ENCODE measurements around the gene IMPACT.

IMPACT gene, protein sequence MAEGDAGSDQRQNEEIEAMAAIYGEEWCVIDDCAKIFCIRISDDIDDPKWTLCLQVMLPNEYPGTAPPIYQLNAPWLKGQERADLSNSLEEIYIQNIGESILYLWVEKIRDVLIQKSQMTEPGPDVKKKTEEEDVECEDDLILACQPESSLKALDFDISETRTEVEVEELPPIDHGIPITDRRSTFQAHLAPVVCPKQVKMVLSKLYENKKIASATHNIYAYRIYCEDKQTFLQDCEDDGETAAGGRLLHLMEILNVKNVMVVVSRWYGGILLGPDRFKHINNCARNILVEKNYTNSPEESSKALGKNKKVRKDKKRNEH

GRCh38 chr18:24426398-24427294, at the start of gene IMPACT:
Gene IMPACT (plus strand): TSS chr18:24426670. CDS start chr18:24426757, 87 bp downstream.
- peak; percentile 77 for DNase-seq (ENCODE audit: low spot score)

GRCh38 chr18:24378598-24378997, 47.9 kb upstream of the IMPACT start:
- no peak for DNase-seq (ENCODE audit: low spot score)

GRCh38 chr18:24380163-24380747, 46.2 kb upstream of the IMPACT start:
- DNase-seq (ENCODE audit: low spot score): no peak

DNA sequence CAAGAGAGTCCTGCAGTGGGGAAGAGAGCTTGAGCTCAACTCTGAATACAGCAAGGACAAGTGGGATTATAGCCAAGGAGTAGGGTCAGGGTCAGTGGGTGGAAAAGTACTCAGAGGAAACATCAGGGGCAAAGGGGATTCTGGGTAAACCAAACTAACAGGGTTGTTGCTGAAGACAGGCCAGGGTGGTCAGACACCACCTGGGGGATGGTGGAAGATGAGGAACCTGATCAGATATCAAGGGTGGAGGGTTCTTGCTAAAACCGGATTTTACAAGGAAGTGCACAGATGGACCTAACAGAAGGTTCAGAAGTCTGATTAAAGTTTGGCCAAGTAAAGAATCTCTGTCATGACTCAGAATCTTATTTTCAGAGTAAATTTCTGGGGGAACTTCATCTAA, 45.3 kb upstream of the IMPACT start:
- no peak for DNase-seq (ENCODE audit: low spot score)

- DNase-seq (ENCODE audit: low spot score): no peak
Observed at GRCh38 chr18:24386681-24387080, 39.8 kb upstream of the IMPACT start.

DNA sequence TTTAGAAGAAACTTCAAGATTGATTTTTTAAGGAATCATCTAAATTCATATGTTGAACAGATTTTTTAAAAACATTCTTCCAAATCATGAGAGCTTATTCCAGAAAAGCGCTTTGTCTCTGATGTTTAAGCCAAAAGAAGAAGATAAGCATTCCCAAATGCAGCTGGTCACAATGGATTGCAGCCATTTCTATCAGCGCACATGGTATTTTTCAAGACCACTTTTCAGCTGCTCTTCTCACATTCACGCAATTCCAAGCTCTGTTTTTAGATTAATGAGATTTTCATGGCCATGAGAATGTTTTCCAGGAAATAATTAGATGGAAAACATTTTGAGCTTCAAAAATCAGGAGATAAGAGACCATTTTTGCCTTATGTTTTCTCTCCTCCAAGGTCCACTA, 37.5 kb upstream of the IMPACT start:
- no peak for DNase-seq (ENCODE audit: low spot score)

DNA sequence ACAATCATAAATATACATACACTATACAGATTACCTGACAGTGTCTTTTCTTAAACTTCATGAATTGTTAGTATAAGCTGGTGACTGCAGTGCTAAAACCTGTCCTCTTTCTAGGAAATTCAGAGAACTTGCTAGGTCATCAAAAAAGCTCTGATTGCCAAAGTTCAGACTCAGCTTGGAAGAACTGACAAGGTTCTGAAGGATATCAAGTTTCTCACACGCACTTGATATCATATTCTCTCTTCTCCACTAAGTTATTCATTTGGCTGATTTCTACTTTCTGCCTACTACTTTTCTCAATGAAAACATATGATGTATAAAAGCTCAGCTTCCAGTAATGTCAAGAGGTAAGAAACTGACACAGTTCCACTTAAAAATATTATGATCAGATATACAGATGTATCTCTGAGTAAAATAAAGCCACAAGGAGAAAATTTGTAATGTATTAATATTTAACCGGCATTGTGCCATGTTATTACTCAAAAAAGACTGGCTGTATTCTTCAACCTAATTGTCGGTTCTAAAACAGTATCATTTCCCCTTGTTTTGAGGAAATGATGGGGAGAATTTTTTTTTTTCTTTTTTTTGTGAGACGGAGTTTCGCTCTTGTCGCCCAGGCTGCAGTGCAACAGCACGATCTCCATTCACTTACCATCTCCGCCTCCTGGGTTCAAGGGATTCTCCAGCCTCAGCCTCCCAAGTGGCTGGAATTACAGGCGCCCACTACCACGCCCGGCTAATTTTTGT, 31.2 kb upstream of the IMPACT start:
- no peak for DNase-seq (ENCODE audit: low spot score)

GRCh38 chr18:24396082-24396633, 30.3 kb upstream of the IMPACT start:
- peak; percentile 34 for DNase-seq (ENCODE audit: low spot score)

DNA sequence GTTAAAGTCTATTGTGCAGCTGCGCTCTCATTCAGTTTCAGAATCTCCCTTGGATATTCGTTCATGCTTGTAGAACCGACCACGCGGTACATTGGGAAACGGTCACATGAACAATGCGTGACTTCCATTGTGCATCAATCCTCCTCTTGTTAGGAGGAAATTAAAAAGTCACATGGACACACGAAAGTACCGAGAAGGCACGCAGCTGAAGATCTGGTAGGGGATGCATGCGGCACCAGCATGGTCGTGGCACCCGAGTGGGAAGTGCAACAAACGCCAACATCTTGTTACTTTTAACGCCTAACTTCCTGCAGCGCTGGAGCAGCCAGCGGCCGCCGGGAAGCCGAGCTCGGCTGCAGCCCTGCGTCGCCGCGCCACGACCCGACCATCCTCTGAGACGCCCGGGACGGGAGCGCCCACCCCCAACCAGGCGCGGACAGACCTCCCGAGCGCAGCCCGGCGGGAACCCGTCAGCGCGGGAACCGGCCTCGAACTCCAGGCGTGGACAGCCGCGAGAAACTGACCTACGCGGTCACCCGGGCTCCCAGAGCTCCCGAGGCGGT, 29.3 kb upstream of the IMPACT start:
- peak; percentile 37 for DNase-seq (ENCODE audit: low spot score)

- DNase-seq (ENCODE audit: low spot score): peak; percentile 90
Observed at GRCh38 chr18:24397694-24398368, 28.6 kb upstream of the IMPACT start, which contains the start of gene OSBPL1A. Gene OSBPL1A (minus strand): TSS chr18:24397824. CDS start chr18:24377533, 20,291 bp downstream.

GRCh38 chr18:24398540-24398939, 27.9 kb upstream of the IMPACT start:
- DNase-seq (ENCODE audit: low spot score): no peak

- no peak for DNase-seq (ENCODE audit: low spot score)
Observed at GRCh38 chr18:24400587-24400986, 25.9 kb upstream of the IMPACT start.

DNA sequence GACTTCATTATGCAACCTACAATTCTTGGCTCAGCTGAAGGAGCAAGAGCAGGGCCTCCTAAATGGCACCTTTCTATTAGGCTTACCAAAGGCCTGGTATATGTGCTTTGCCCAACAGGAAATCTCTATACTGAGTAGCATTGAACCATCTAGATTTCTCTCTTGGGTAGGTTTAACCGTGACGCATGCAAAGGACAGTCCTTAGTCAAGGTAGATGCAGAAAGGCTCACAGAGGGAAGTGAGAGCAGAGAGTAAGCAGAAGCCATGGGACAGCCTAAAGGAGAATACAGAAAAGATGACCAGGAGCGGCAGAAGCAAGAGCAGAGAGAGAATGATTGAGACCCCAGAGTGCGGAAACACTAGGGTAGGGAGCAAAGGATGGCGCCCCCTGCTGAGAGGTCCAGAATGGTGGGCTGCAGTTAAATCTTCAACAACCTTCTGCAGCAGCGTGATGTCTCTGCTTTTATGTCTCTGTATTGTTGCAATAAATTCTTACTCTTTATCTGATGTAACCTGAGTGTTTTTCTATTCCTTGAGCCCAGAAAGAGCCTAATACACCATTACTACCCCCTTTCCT, 24.2 kb upstream of the IMPACT start:
- no peak for DNase-seq (ENCODE audit: low spot score)

DNA sequence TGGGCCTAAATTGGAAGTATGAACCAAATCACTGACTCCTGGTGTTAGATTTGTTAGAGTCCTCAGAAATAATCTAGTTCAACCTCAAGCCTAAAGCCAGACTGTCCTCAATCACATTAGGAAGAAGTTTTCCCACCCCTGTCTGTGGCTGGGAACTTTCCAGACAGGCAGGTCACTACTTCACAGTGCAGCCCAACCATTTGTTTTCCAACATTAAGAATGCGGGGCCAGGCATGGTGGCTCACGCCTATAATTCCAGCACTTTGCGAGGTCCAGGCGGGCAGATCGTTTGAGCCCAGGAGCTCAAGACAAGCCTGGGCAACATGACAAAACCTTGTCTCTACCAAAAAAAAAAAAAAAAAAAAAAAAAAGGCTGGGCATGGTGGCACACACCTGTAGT, 23.4 kb upstream of the IMPACT start:
- no peak for DNase-seq (ENCODE audit: low spot score)

DNA sequence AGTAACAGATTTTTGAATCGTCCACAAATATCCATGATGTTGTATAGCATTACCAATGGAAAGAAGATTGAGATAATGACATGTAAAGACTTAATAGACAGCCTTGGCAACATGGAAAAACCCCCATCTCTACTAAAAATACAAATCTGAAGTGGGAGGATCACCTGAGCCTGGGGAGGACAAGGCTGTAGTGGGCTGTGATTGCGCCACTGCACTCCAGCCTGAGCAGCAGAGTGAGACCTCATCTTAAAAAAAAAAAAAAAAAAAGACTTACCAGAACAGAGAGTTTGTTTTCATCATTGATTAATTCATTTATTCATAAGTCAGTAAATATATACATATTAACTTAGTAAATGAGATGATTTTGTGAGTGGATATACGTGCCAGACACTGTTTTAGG, 21.9 kb upstream of the IMPACT start:
- DNase-seq (ENCODE audit: low spot score): no peak

DNA sequence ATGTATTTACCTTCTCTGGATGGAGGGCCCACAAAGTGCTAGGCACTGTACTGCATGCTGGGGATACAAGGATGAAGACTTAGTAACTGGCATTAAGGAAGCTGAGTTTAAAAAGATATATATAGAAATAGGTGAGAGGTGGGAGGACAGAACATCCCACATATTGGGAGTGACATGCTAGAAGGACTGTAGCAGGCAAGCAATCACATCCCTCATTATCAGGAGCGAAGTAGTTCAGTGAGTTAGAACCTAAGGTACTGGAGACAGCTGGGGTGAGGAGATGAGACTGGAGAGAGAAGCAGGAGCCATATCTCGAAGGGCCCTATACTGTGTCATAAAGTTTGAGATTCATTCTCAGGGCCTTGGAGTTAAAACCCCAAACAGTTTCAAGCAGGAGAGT, 18.0 kb upstream of the IMPACT start:
- DNase-seq (ENCODE audit: low spot score): no peak

- DNase-seq (ENCODE audit: low spot score): no peak
Observed at GRCh38 chr18:24413148-24413547, 13.3 kb upstream of the IMPACT start.

GRCh38 chr18:24414349-24415003, 12.0 kb upstream of the IMPACT start:
- DNase-seq (ENCODE audit: low spot score): peak; percentile 86

- no peak for DNase-seq (ENCODE audit: low spot score)
Observed at GRCh38 chr18:24417480-24417879, 9.0 kb upstream of the IMPACT start.

DNA sequence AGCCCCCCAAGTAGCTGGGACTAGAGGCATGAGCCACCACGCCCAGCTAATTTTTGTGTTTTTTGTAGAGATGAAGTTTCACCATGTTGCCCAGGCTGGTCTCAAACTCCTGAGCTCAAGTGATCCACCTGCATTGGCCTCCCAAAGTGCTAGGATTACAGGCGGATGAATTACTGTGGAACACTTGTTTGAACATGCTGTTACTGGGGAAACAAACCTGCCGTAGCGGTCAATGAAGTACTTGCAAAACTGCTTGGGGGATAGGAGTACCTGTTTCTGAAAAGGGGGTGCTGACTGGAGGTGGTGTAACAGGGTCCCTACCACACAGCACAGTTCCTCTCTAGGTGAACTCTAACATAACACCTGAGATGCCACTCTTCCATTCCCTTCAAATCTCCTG, 5.9 kb upstream of the IMPACT start:
- no peak for DNase-seq (ENCODE audit: low spot score)
